DOHH2 (cell line): ENCODE data around the gene KATNBL1.
A peak's percentile ranks its signal among the peaks of the same experiment; 100 is the strongest.

Source experiments
- EZH2phosphoT487 ChIP-seq: fragments of 200-600 bp; sonication (generic); IDR thresholded peaks from 2 replicates; pipeline ENCODE4 v1.6.1; 2017; ENCODE audit warnings: borderline replicate concordance, mild to moderate bottlenecking, antibody characterized with exemption, low read length, moderate library complexity, mixed read lengths
- TF ChIP-seq, protein P1 (sequence below): fragments of 200-600 bp; sonication (generic); IDR thresholded peaks from one replicate; pipeline ENCODE4 v1.5.1; 2014; ENCODE audit warnings: antibody characterized with exemption, mild to moderate bottlenecking, low read depth, low read length; ENCODE audit not compliant: poor library complexity, severe bottlenecking

DNA sequence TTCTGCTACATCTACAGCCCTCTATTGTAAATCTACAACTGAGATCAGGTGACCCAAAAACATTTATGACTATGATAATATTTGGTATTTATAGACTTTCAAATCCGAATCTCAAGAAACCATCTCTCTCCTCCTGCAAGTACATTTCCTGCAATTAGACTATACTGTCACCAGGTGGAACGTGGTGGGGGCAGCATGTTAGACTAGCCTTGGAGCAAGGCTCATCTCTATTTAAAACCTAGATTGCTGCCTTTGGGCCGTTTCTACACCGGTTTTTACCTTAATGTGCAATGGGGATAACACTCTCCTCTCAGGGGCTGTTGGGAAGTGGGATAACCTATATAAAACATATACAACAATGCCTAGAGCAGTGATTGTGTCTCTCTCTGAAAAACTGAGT is 3.8 kb upstream of the KATNBL1 start:
- TF ChIP-seq, protein P1, sequence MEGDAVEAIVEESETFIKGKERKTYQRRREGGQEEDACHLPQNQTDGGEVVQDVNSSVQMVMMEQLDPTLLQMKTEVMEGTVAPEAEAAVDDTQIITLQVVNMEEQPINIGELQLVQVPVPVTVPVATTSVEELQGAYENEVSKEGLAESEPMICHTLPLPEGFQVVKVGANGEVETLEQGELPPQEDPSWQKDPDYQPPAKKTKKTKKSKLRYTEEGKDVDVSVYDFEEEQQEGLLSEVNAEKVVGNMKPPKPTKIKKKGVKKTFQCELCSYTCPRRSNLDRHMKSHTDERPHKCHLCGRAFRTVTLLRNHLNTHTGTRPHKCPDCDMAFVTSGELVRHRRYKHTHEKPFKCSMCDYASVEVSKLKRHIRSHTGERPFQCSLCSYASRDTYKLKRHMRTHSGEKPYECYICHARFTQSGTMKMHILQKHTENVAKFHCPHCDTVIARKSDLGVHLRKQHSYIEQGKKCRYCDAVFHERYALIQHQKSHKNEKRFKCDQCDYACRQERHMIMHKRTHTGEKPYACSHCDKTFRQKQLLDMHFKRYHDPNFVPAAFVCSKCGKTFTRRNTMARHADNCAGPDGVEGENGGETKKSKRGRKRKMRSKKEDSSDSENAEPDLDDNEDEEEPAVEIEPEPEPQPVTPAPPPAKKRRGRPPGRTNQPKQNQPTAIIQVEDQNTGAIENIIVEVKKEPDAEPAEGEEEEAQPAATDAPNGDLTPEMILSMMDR: peak; percentile 16
- TF ChIP-seq EZH2phosphoT487: no peak
